SU-DHL-6 (cell line): ENCODE measurements around the gene CTNND2.

ENCODE experiments used
- H2AFZ ChIP-seq: fragments of 200-600 bp; sonication (generic); 2 replicates; pipeline ENCODE4 v1.6.1; 2014; ENCODE audit warnings: low read depth, mild to moderate bottlenecking, moderate library complexity, mixed read lengths, antibody characterized with exemption, low read length; ENCODE audit not compliant: severe bottlenecking
- H3F3A ChIP-seq: fragments of 200-600 bp; shearing (Covaris generic); 2 replicates; pipeline ENCODE4 v1.6.0; 2016; ENCODE audit warnings: antibody characterized with exemption, mild to moderate bottlenecking; ENCODE audit not compliant: insufficient read depth
- H3K27ac ChIP-seq: fragments of 200-600 bp; sonication (generic); 2 replicates; pipeline ENCODE4 v1.5.1; 2016; ENCODE audit warnings: low read depth, mild to moderate bottlenecking, low read length, moderate library complexity, mixed read lengths
- H3K27me3 ChIP-seq: fragments of 200-600 bp; sonication (generic), shearing (Covaris generic); 2 replicates; pipeline ENCODE4 v1.6.0; 2014; ENCODE audit warnings: mild to moderate bottlenecking, low read length
- H3K36me3 ChIP-seq: fragments of 200-600 bp; sonication (generic); 2 replicates; pipeline ENCODE4 v1.6.1; 2014; ENCODE audit warnings: mild to moderate bottlenecking, low read length, mixed read lengths
- H3K4me2 ChIP-seq: fragments of 300-600, 200-600 bp; shearing (Covaris generic), sonication (generic); 2 replicates; pipeline ENCODE4 v1.6.0; 2014; ENCODE audit warnings: low read length, low read depth, mild to moderate bottlenecking; ENCODE audit not compliant: poor library complexity, severe bottlenecking
- H3K4me3 ChIP-seq: fragments of 200-600 bp; sonication (generic); 2 replicates; pipeline ENCODE4 v1.5.1; 2014; ENCODE audit warnings: antibody characterized with exemption, low read length, mild to moderate bottlenecking, mixed read lengths; ENCODE audit not compliant: insufficient read depth, poor library complexity, severe bottlenecking
- H3K79me2 ChIP-seq: fragments of 200-600 bp; sonication (generic); 2 replicates; pipeline ENCODE4 v1.6.1; 2014; ENCODE audit warnings: mild to moderate bottlenecking, low read length, moderate library complexity; ENCODE audit not compliant: insufficient read depth
- H3K9ac ChIP-seq: fragments of 200-600 bp; sonication (generic); 2 replicates; pipeline ENCODE4 v1.7.0; 2014; ENCODE audit warnings: mild to moderate bottlenecking, low read length
- H3K9me2 ChIP-seq: fragments of 200-600 bp; sonication (generic); replicated peaks from 2 replicates; pipeline ENCODE4 v1.6.1; 2014; ENCODE audit warnings: low read length; ENCODE audit not compliant: insufficient read depth
- H3K9me3 ChIP-seq: fragments of 200-600 bp; sonication (generic); 2 replicates; pipeline ENCODE4 v1.6.1; 2014; ENCODE audit warnings: low read length, mixed read lengths; ENCODE audit not compliant: insufficient read depth
- H4K20me1 ChIP-seq: fragments of 200-600 bp; sonication (generic); 2 replicates; pipeline ENCODE4 v1.6.1; 2014; ENCODE audit warnings: low read depth, mild to moderate bottlenecking, antibody characterized with exemption, low read length, moderate library complexity, mixed read lengths
- CTCF ChIP-seq: fragments of 200-600 bp; sonication (generic); IDR thresholded peaks from one replicate; pipeline ENCODE4 v1.5.1; 2017; ENCODE audit warnings: antibody characterized with exemption, mild to moderate bottlenecking, low read length, moderate library complexity; ENCODE audit not compliant: insufficient read depth, poor library complexity, severe bottlenecking
- EZH2phosphoT487 ChIP-seq: fragments of 200-600 bp; sonication (generic), shearing (Covaris generic); conservative IDR thresholded peaks from 2 replicates; pipeline ENCODE4 v1.6.1; 2018; ENCODE audit warnings: mild to moderate bottlenecking, antibody characterized with exemption, low read length, moderate library complexity, mixed read lengths

The CTNND2 gene

DNA sequence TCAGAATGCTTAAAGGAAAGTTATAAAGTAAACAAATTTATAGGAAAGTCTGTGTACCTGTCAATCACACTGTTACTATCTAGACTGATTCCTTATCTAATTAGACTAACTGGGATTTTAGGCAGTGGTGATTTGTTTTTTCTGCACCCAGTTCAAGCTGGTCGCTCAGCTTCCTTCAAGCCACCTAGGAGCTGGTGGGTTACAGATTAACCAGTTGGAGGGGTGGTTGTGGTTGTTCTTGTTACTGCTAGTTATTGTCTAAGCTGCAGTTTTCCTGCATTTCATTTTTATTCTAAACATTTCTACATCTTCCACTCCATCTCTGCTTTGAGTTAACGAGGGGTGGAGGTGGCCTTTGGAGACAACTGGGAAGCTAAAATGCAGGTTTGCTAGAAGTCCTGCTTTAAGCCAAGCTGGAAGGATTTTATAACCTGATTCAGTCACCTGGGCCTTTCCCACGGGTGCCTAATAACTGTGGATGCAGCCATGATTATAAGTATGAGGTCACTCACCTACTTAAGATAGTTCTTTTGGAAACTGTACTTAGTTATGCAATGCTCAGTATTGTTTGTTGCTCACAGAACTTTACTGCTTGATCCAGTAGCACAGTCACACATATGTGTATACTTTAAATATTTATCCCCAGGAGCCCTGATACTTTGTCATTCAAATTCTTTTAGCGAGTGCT lies 839.3 kb downstream of the CTNND2 start:
- Histone ChIP-seq H3K4me2 (no peak overlapping the region), H3K27ac (no peak overlapping the region)
- TF ChIP-seq EZH2phosphoT487 (no peak), CTCF (no peak)

GRCh38 chr5:11062397-11062796 lies 841.8 kb downstream of the CTNND2 start:
- H2AFZ ChIP-seq = no peak overlapping the region
- no peak overlapping the region for H3K9ac ChIP-seq
- H3K27me3 ChIP-seq = no peaks in the 10 kb centered on the region
- no peak overlapping the region for H3K27ac ChIP-seq
- H3F3A ChIP-seq = no peaks in the 10 kb centered on the region
- no peaks in the 10 kb centered on the region for H3K9me3 ChIP-seq
- H4K20me1 ChIP-seq = no peaks in the 10 kb centered on the region
- no peak overlapping the region for H3K4me2 ChIP-seq
- H3K36me3 ChIP-seq = no peaks in the 10 kb centered on the region
- no peak for TF ChIP-seq EZH2phosphoT487
- H3K4me3 ChIP-seq = no peak overlapping the region
- no peaks in the 10 kb centered on the region for H3K9me2 ChIP-seq
- no peaks in the 10 kb centered on the region for H3K79me2 ChIP-seq

More for the DNA sequence above, 839.3 kb downstream of the CTNND2 start:
- H3F3A ChIP-seq = no peaks in the 10 kb centered on the region
- H3K27me3 ChIP-seq = no peaks in the 10 kb centered on the region
- no peaks in the 10 kb centered on the region for H3K36me3 ChIP-seq
- no peaks in the 10 kb centered on the region for H4K20me1 ChIP-seq
- H3K9ac ChIP-seq = no peak overlapping the region
- H2AFZ ChIP-seq = no peak overlapping the region
- H3K9me2 ChIP-seq = no peaks in the 10 kb centered on the region
- no peaks in the 10 kb centered on the region for H3K9me3 ChIP-seq
- H3K79me2 ChIP-seq = no peaks in the 10 kb centered on the region
- no peak overlapping the region for H3K4me3 ChIP-seq

- Histone ChIP-seq H2AFZ (no peak overlapping the region), H3K36me3 (no peaks in the 10 kb centered on the region), H3K4me3 (no peak overlapping the region), H3K9me3 (no peaks in the 10 kb centered on the region), H3F3A (no peaks in the 10 kb centered on the region), H4K20me1 (no peaks in the 10 kb centered on the region), H3K9ac (no peak overlapping the region), H3K79me2 (no peaks in the 10 kb centered on the region), H3K27me3 (no peaks in the 10 kb centered on the region), H3K9me2 (no peaks in the 10 kb centered on the region), H3K4me2 (no peak overlapping the region), H3K27ac (no peak overlapping the region)
- TF ChIP-seq EZH2phosphoT487 (no peak), CTCF (no peak)
Measured at GRCh38 chr5:11056560-11056959, 847.7 kb downstream of the CTNND2 start.

GRCh38 chr5:11054014-11054413 lies 850.2 kb downstream of the CTNND2 start:
- no peak overlapping the region for H2AFZ ChIP-seq
- no peak overlapping the region for H3K4me3 ChIP-seq
- no peaks in the 10 kb centered on the region for H3K79me2 ChIP-seq
- H3K9me2 ChIP-seq = no peaks in the 10 kb centered on the region
- no peaks in the 10 kb centered on the region for H4K20me1 ChIP-seq
- no peaks in the 10 kb centered on the region for H3K27me3 ChIP-seq
- no peak for TF ChIP-seq EZH2phosphoT487
- no peak for TF ChIP-seq CTCF
- H3F3A ChIP-seq = no peaks in the 10 kb centered on the region
- H3K4me2 ChIP-seq = no peak overlapping the region
- no peak overlapping the region for H3K27ac ChIP-seq
- no peak overlapping the region for H3K9ac ChIP-seq
- no peaks in the 10 kb centered on the region for H3K36me3 ChIP-seq
- H3K9me3 ChIP-seq = no peaks in the 10 kb centered on the region
